Effector memory CD8-positive, alpha-beta T cell (primary cell): ENCODE results near the gene CDH6.

Source experiments
- ATAC-seq: fragments of 150-1000 bp; cut with Tn5 transposase; replicated peaks from 2 replicates; pipeline ENCODE4 v1.10.0; 2021; ENCODE audit warnings: mild to moderate bottlenecking, moderate library complexity
- DNase-seq, 3 experiments: peaks; one replicate each; pipeline ENCODE4 v3.0.0; 2021
- H3K27ac Mint-ChIP-seq, 2 donors: one replicate each; pipeline ENCODE4 v1.8.0; 2022; ENCODE audit warnings: mild to moderate bottlenecking in 2 of 2, mixed read lengths in 2 of 2, moderate library complexity in 2 of 2
- H3K27me3 Mint-ChIP-seq, 2 donors: one replicate each; pipeline ENCODE4 v1.8.0; 2022; ENCODE audit warnings: mixed read lengths in 2 of 2
- H3K36me3 Mint-ChIP-seq: one replicate; pipeline ENCODE4 v1.8.0; 2022; ENCODE audit warnings: mild to moderate bottlenecking, moderate library complexity, mixed read lengths; ENCODE audit not compliant: insufficient read depth
- H3K4me1 Mint-ChIP-seq, 2 donors: one replicate each; pipeline ENCODE4 v1.8.0; 2022; ENCODE audit warnings: low read depth in 2 of 2, mixed read lengths in 2 of 2
- H3K4me3 Mint-ChIP-seq, 2 donors: one replicate each; pipeline ENCODE4 v1.8.0; 2022; ENCODE audit warnings: mild to moderate bottlenecking in 2 of 2, mixed read lengths in 2 of 2, moderate library complexity in 2 of 2
- H3K9me3 Mint-ChIP-seq, 2 donors: one replicate each; pipeline ENCODE4 v1.8.0; 2022; ENCODE audit warnings: mixed read lengths in 2 of 2
- total RNA-seq, 9 experiments: gene quantifications; one replicate each; lab custom pipeline; 2026; lab: John Stamatoyannopoulos, UW

CDH6 gene
- 0 to 0.11 (median 0) reads per million in 9 experiments for total RNA-seq

DNA sequence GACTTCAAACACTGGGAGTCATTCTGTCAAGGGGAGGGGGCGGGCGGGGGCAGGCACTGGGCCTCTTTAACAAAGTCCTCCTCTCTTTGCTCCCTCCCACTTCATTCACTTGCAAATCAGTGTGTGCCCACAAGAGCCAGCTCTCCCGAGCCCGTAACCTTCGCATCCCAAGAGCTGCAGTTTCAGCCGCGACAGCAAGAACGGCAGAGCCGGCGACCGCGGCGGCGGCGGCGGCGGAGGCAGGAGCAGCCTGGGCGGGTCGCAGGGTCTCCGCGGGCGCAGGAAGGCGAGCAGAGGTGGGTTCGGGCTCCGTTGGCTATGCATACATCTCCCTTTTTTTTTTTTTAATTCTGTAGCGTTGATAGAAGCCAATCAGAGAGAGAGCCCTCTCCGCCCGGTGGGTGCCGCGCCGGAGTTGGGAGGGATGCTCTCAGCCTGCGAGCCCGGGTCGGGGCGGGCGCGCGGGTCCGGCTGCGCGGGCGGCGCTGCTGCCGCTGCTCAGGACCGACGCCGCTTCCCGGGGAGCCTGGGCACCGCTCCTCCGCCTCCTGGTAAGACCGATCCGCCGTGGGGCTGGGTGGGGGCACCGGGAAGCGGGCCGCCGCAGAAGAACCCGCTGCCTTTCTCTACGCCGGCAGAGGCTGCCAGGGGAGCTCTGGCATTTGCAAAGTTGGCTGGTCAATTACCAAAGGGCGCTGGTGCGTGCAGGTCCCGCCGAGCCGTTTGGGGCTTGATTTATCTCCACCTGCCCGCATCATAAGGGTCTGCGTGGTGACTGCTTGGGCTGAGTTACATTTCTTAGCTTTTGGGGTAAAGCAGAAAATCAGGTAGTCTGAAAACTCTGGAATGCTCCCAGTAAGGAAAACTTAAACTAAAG, at the start of gene CDH6:
Gene CDH6, plus strand, starts transcription at position 96 of the 877 bp plus-strand sequence. CDS start 73,788 bp downstream, outside the sequence.
- Mint-ChIP-seq H3K27ac (no peak within 1 kb of the TSS), H3K27me3 (peaks cover 32 to 34% of the 10 kb centered on the region in 2 donors), H3K36me3 (no peaks in the 10 kb centered on the region), H3K9me3 (peaks cover 2 to 9% of the 10 kb centered on the region in 2 donors), H3K4me3 (no peak within 1 kb of the TSS), H3K4me1 (no peaks in the 10 kb centered on the region)
- DNase-seq (no peak), ATAC-seq (no peak)

DNA sequence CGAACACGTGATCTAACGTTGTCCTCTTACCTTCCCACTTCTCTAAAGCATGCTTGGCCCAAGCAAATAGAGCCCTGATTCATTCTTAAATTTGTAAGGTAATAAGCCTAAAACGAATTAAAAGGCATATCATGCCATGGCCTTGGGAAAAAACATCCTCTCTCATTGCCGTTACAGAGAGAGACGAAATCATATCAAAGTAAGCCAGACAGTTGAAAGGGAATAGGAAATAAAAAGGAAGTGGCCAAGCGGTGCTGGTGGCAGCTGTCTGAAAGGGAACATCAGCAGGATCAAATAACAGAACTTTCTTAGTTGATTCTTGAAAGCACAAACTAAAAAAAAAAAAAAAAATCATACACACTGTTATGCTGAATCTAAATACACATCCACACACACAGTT, 49.1 kb upstream of the CDH6 start:
- Mint-ChIP-seq H3K4me1 (no peaks in the 10 kb centered on the region), H3K36me3 (no peaks in the 10 kb centered on the region), H3K4me3 (no peak overlapping the region), H3K9me3 (peaks cover 0 to 2% of the 10 kb centered on the region in 2 donors), H3K27me3 (no peaks in the 10 kb centered on the region), H3K27ac (no peak overlapping the region)
- DNase-seq (no peak), ATAC-seq (no peak)

- Mint-ChIP-seq H3K4me1 (no peaks in the 10 kb centered on the region), H3K4me3 (no peak overlapping the region), H3K27ac (no peak overlapping the region), H3K27me3 (no peaks in the 10 kb centered on the region), H3K9me3 (peaks cover 0 to 3% of the 10 kb centered on the region in 2 donors), H3K36me3 (no peaks in the 10 kb centered on the region)
- DNase-seq = no peak
- no peak for ATAC-seq
These were observed 44.5 kb upstream of the CDH6 start for GRCh38 chr5:31148959-31149475.

GRCh38 chr5:31153521-31153920, 40.0 kb upstream of the CDH6 start:
- no peak for DNase-seq
- Mint-ChIP-seq H3K27me3 (no peaks in the 10 kb centered on the region), H3K9me3 (peaks cover under 1 to 6% of the 10 kb centered on the region in 2 donors), H3K4me1 (no peaks in the 10 kb centered on the region), H3K36me3 (no peaks in the 10 kb centered on the region), H3K27ac (no peak overlapping the region), H3K4me3 (no peak overlapping the region)
- ATAC-seq = no peak

DNA sequence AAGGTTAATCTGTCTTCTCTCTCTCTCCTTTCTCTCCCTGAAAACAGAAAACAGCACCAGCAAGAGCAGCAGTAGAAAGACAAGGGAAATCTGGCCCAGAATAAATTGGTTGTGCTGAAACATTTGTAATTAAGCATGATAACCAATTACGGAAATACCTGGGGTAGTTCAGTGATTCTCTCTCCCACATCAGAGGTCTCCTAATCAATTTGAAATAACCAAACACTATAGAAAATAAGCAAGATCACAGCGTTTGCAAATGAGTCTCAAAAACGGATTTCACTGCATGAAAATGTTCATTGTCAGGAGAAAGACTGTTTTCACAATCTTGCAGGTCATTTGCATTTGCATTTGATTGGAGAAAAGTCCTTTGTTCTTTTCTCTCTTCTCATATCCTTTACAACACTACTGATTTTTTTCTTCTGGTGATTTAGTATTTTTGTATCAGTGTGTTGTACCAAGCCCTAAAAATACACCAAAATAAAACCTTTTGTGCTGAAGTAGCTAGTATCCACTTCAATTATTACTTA, 36.8 kb upstream of the CDH6 start:
- Mint-ChIP-seq H3K4me3 (no peak overlapping the region), H3K9me3 (peaks cover 8 to 12% of the 10 kb centered on the region in 2 donors), H3K36me3 (no peaks in the 10 kb centered on the region), H3K27ac (no peak overlapping the region), H3K27me3 (no peaks in the 10 kb centered on the region), H3K4me1 (no peaks in the 10 kb centered on the region)
- no peak for ATAC-seq
- DNase-seq = no peak

DNA sequence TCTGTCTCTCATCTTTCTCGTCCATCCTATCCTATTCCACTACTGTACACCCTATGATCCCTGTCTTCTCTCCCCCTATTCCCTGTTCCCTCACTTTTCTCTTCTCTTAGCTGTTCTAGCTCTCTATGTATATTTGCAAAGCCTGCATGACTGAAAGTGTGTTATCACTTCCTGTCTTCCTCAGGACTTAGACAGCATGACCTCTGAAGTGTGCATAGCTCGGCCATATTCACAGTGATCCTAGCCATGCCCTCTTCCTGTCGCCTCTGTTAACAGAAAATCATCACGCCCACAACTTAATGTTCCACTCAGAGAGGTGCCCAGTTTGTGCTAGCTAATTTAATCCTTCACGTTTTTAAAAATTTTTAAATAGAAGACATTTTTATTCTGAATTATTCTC, 35.8 kb upstream of the CDH6 start:
- no peak overlapping the region for H3K27ac Mint-ChIP-seq
- H3K9me3 Mint-ChIP-seq = peaks cover 8 to 12% of the 10 kb centered on the region in 2 donors
- no peaks in the 10 kb centered on the region for H3K36me3 Mint-ChIP-seq
- H3K4me3 Mint-ChIP-seq = no peak overlapping the region
- DNase-seq = no peak
- H3K27me3 Mint-ChIP-seq = no peaks in the 10 kb centered on the region
- no peak for ATAC-seq
- no peaks in the 10 kb centered on the region for H3K4me1 Mint-ChIP-seq

- no peak overlapping the region for H3K27ac Mint-ChIP-seq
- DNase-seq (no peak), ATAC-seq (no peak)
- peaks cover 8 to 12% of the 10 kb centered on the region in 2 donors for H3K9me3 Mint-ChIP-seq
- H3K36me3 Mint-ChIP-seq = no peaks in the 10 kb centered on the region
- H3K4me3 Mint-ChIP-seq = no peak overlapping the region
- H3K27me3 Mint-ChIP-seq = no peaks in the 10 kb centered on the region
- no peaks in the 10 kb centered on the region for H3K4me1 Mint-ChIP-seq
These were observed 34.8 kb upstream of the CDH6 start for GRCh38 chr5:31158686-31159085.

- ATAC-seq (no peak), DNase-seq (no peak)
- no peaks in the 10 kb centered on the region for H3K27me3 Mint-ChIP-seq
- no peaks in the 10 kb centered on the region for H3K4me1 Mint-ChIP-seq
- H3K9me3 Mint-ChIP-seq = peaks cover 3 to 12% of the 10 kb centered on the region in 2 donors
- H3K4me3 Mint-ChIP-seq = no peak overlapping the region
- no peaks in the 10 kb centered on the region for H3K36me3 Mint-ChIP-seq
- no peak overlapping the region for H3K27ac Mint-ChIP-seq
These were observed 31.7 kb upstream of the CDH6 start for GRCh38 chr5:31161781-31162181.

DNA sequence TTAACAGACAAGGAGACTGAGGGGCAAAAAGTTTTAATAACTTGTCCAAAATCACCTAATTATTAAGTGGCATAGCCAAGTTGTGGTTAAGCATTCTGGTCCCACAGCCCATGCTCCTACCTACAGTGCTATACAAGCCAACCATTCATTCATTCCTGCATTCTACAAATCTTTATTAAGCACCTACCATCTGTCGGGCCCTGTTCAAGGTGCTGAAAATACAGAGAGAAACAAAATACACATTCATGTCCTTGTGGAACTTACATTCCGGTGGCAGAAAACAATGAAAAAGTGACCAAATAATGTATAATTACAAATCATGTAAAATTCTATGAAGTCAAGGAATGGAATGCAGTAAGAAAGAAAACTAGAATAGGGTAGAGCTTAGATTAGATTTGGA, 27.8 kb upstream of the CDH6 start:
- DNase-seq (no peak), ATAC-seq (no peak)
- Mint-ChIP-seq H3K36me3 (no peaks in the 10 kb centered on the region), H3K27ac (no peak overlapping the region), H3K4me1 (no peaks in the 10 kb centered on the region), H3K4me3 (no peak overlapping the region), H3K9me3 (no peaks in the 10 kb centered on the region), H3K27me3 (no peaks in the 10 kb centered on the region)

GRCh38 chr5:31169379-31169778, 24.1 kb upstream of the CDH6 start:
- Mint-ChIP-seq H3K36me3 (no peaks in the 10 kb centered on the region), H3K9me3 (no peaks in the 10 kb centered on the region), H3K27me3 (no peaks in the 10 kb centered on the region)

DNA sequence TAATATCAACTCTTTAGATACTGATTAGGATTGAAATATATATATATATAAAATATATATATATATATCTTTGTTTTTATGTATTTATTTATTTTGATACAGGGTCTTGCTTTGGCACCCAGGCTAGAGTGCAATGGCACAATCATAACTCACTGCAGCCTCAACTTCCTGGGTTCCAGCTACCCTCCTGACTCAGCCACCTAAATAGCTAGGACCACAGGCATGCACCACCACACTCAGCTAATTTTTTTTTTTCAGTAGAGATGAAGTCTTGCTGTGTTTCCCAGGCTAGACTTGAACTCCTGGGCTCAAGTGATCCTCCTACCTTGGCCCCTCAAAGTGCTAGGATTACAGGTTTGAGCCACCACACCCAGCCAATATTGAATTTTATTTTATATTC, 20.6 kb upstream of the CDH6 start:
- DNase-seq (no peak), ATAC-seq (no peak)
- no peak overlapping the region for H3K27ac Mint-ChIP-seq

More at GRCh38 chr5:31169379-31169778, 24.1 kb upstream of the CDH6 start:
- H3K27ac Mint-ChIP-seq = no peak overlapping the region
- H3K4me3 Mint-ChIP-seq = no peak overlapping the region
- ATAC-seq (no peak), DNase-seq (no peak)
- no peaks in the 10 kb centered on the region for H3K4me1 Mint-ChIP-seq

GRCh38 chr5:31173614-31174013, 19.9 kb upstream of the CDH6 start:
- H3K4me1 Mint-ChIP-seq = no peaks in the 10 kb centered on the region
- ATAC-seq (no peak), DNase-seq (no peak)
- H3K9me3 Mint-ChIP-seq = peaks cover 0 to 4% of the 10 kb centered on the region in 2 donors
- no peak overlapping the region for H3K4me3 Mint-ChIP-seq
- no peak overlapping the region for H3K27ac Mint-ChIP-seq
- H3K27me3 Mint-ChIP-seq = no peaks in the 10 kb centered on the region
- no peaks in the 10 kb centered on the region for H3K36me3 Mint-ChIP-seq

More for the DNA sequence above, 20.6 kb upstream of the CDH6 start:
- H3K4me1 Mint-ChIP-seq = no peaks in the 10 kb centered on the region
- H3K27me3 Mint-ChIP-seq = no peaks in the 10 kb centered on the region
- peaks cover 0 to under 1% of the 10 kb centered on the region in 2 donors for H3K9me3 Mint-ChIP-seq
- H3K4me3 Mint-ChIP-seq = no peak overlapping the region
- no peaks in the 10 kb centered on the region for H3K36me3 Mint-ChIP-seq

DNA sequence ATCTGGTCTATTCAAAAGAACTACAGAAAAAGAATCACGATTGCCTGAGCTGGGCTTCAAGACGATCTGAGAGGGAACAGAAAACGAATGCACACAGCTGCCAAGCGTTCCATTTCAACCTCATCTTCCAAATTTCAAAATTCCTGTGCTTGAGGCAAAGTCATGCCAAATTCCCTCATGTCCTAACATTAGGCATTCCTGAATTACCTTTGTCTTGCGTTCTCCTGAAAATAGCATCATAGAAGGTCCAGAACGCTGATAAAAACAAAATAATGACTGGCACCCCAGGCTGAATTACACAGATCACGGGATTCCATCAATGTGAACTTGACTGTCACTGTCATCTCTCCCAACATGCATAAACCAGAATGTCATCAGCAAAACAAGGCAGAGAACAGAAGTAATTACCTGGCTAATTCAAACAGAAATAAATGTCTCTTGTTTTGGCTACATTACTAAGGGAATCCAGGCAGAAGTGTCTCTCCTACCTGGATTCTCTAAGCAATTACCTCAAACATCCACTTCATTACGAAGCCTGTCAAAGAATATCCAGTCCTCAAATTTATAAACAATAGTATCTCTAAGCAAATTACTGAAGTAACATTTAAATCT, 12.0 kb upstream of the CDH6 start:
- ATAC-seq = no peak
- Mint-ChIP-seq H3K36me3 (no peaks in the 10 kb centered on the region), H3K27me3 (no peaks in the 10 kb centered on the region), H3K9me3 (peaks cover 0 to 6% of the 10 kb centered on the region in 2 donors), H3K4me3 (no peak overlapping the region), H3K27ac (no peak overlapping the region), H3K4me1 (no peaks in the 10 kb centered on the region)
- no peak for DNase-seq
